HG02970 (cell line): ENCODE measurements around the gene PKHD1.

Source experiments
- ATAC-seq: cut with Tn5 transposase; IDR thresholded peaks from one replicate; pipeline ENCODE4 v1.9.1; 2021; ENCODE audit warnings: mild to moderate bottlenecking, moderate library complexity, moderate number of reproducible peaks; ENCODE audit not compliant: unreplicated experiment, low FRiP score

The PKHD1 gene

DNA sequence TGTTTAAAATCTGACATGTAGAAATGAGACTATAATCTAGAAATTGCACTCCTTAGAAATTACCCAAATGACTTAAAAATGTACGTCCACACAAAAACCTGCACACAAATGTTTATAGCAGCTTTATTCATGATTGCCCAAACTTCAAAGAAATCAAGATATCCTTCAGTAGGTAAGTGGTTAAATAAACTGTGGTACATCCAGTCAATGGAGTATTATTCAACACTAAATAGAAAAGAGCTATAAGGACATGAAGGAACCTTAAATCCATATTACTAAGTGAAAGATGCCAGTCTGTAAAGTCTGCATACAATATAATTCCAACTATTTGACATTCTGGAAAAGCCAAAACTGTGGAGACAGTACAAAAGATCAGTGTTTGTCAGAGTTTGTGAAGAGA lies 513.4 kb downstream of the PKHD1 start:
- ATAC-seq, result no peak

DNA sequence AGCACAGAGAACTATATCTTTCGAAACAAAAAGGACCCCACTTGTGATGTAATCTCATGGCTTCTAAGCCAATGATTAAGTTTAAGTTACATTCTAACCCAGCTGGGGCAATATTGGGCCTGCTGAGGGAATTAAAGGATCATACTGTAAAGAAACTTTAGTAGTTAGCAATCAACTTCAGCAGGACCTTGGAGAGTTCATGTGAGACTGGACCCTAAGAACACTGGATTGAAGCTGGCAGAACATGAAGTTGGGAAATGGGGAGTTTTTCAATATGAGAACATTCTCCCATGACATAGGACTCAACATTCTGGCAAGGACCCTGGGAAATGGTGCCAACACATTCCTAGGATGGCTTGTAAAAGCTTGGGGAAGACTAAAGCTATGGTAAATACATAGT lies 516.2 kb downstream of the PKHD1 start:
- ATAC-seq, result no peak

DNA sequence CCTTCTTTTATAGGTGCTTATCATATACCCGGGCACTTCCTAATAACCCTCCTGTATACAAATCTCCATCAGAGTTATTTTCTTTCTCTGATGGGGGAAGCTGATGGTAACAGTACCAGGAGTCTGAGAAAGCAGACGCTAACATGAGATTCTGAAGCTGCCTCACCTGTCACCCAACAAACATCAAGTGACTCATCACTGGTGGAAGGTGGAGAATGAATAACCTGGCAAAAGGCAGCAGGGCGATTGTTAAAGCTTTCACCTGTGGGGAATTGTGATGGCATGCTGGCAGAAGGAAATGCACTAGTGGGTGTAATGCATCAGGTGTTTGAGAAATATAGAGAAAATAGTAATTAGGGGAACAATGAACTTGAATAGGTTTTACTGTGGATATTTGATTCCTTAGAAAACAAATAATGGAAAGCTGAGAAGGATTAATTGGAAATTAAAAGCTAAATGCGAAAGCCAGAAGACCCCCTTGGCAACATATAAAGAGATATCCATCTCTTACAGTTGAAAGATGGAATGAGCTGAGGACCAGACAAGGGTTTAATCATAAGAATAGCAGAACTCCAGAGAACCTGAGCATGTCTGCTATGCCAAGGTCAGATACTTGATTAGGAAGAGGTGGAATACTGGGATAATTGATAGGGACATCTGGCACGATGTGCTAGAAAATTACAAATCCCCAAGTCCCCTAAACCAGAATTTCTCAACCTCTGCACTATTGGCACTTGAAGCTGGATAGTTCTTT lies 517.1 kb downstream of the PKHD1 start:
- ATAC-seq, result no peak

DNA sequence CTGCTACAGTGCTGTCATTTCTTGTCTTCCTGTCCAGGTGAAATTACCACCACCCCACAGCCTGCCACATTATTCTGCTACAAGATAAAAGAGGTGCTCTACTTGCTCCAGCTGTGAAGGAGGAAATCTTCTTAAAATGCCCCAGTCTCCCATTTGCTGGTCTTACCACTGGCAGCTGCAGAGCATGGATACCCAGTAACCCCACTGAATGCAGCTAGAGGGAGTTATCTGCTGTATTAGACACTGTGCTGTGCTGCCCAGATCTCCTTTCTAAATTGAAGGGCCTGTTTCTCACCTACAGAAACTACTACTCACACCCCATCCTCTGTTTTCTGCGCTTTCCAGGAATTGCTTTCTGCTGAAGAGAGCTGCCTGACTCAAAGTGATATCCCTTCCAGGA lies 517.8 kb downstream of the PKHD1 start:
- no peak for ATAC-seq

DNA sequence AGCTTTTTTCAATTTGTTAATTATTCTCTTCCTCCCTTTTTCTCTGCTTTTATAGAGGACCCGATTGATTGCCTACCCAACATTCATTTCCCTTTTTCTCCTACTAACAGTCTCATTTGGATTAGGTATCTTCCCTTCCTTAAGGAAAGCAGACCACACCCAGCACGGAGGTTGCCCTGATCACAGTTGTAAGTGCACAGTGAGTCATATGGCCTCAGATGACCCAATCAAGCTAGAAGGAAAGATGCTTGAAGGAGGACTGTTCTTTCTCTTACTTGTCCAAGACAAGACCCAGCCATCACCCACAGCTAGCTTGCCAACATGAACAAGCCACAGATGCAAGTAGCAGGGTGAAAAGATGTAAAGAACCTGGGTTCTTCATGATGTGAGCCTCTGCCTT lies 518.6 kb downstream of the PKHD1 start:
- ATAC-seq, result no peak

DNA sequence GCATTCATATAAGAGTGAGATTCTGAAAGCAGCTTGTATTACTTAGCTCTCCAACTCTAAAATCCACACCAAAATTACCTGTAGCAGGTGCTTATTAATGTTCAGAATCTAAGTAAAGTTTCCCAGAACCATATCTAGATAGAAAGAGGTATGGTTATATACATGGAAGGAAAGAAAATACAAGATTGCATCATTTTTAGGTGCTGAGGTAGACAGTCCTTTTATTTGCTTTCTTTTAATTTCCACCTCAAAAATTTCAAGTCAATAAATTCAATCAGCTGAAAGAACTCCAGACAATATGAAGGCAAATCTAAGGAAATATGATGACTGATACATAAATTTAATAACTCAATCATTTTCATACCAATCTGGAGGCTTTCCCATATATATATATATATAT lies 521.9 kb downstream of the PKHD1 start:
- no peak for ATAC-seq
